GM12891 (cell line): Measurements from ENCODE around the gene FGGY.

Experiments used
- DNase-seq: peaks from one replicate; pipeline ENCODE4 v3.0.0; 2011; ENCODE audit warnings: low spot score; ENCODE audit not compliant: insufficient read length
- FAIRE-seq: peaks from 2 replicates; lab custom pipeline; 2011; peaks lifted over from hg19 to GRCh38; lab: Jason Lieb, UNC
- PAX5 ChIP-seq: IDR thresholded peaks from 2 replicates; pipeline ENCODE4 v1.6.1; 2011; ENCODE audit warnings: low read length, moderate library complexity, mild to moderate bottlenecking; ENCODE audit not compliant: insufficient read depth, severe bottlenecking
- POLR2A ChIP-seq: IDR thresholded peaks from 2 replicates; pipeline ENCODE4 v1.6.1; 2011; ENCODE audit warnings: low read depth, low read length, control low read depth
- POLR2AphosphoS5 ChIP-seq: IDR thresholded peaks from 2 replicates; pipeline ENCODE4 v1.6.1; 2011; ENCODE audit warnings: low read depth, low read length, control low read depth
- POU2F2 ChIP-seq: IDR thresholded peaks from 2 replicates; pipeline ENCODE4 v1.6.1; 2011; ENCODE audit warnings: low read depth, mild to moderate bottlenecking, control low read depth, low read length, moderate library complexity
- SPI1 ChIP-seq: IDR thresholded peaks from 2 replicates; pipeline ENCODE4 v1.6.1; 2011; ENCODE audit warnings: low read depth, low read length, control low read depth
- TAF1 ChIP-seq: IDR thresholded peaks from 2 replicates; pipeline ENCODE4 v1.6.1; 2011; ENCODE audit warnings: low read depth, low read length, control low read depth

The FGGY gene

GRCh38 chr1:59673573-59674450 is 376.9 kb downstream of the FGGY start:
- no peak for DNase-seq
- TF ChIP-seq POLR2AphosphoS5 (no peak), SPI1 (no peak), TAF1 (no peak), POU2F2 (no peak), PAX5 (no peak), POLR2A (no peak)
- no peak for FAIRE-seq

- TF ChIP-seq POLR2A (no peak), POU2F2 (no peak), TAF1 (no peak), PAX5 (no peak), POLR2AphosphoS5 (no peak), SPI1 (no peak)
- FAIRE-seq (no peak), DNase-seq (no peak)
Observed at GRCh38 chr1:59674595-59674994, 377.7 kb downstream of the FGGY start.

DNA sequence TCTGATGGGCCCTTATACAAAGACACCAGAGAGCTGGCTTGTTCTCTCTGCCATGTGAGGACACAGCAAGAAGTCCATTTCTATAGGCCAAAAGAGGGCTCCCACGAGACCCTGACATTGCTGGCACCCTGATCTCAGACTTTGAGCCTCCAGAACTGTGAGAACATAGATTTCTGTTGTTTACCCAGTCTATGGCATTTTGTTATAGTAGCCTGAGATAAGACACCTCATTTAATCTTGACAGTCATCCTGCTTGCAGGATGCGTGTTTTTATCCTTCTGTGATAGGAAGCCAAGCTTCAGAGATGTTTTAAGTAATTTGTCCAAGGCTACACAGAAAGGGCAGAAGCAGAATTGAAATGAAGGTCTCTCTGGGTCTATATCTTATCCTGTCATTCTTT is 379.0 kb downstream of the FGGY start:
- FAIRE-seq, result no peak
- no peak for DNase-seq
- no peak for TF ChIP-seq PAX5
- TF ChIP-seq POU2F2, result no peak
- no peak for TF ChIP-seq SPI1
- no peak for TF ChIP-seq POLR2A
- no peak for TF ChIP-seq POLR2AphosphoS5

DNA sequence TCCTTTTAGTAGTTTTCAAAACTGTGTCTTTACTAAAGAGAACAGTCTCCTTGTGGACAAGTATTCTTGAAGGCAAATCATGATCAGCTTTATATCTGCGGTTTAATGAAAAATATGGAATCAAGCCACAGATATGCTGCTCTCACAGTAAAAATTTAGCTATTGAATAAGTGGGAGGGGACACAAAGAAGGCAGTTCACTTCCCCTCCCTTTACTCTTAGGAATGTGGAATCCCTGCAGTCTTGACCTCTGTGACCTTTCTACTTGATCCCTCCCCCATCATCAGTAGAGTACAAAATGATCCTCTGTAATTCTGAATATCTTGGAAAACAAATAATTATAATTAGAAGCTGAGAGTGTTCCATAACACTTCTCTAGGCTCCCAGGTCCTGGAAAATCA is 381.1 kb downstream of the FGGY start:
- TF ChIP-seq SPI1 (no peak), POLR2A (no peak), POU2F2 (no peak), PAX5 (no peak), TAF1 (no peak), POLR2AphosphoS5 (no peak)
- FAIRE-seq, result no peak

GRCh38 chr1:59678493-59679228 is 381.8 kb downstream of the FGGY start:
- FAIRE-seq, result peak; percentile 9
- TF ChIP-seq POLR2AphosphoS5, result no peak
- TF ChIP-seq TAF1, result no peak
- no peak for TF ChIP-seq POU2F2
- no peak for TF ChIP-seq SPI1
- TF ChIP-seq PAX5, result no peak
- no peak for TF ChIP-seq POLR2A
- DNase-seq, result no peak

More for the DNA sequence above, 381.1 kb downstream of the FGGY start:
- no peak for DNase-seq

DNA sequence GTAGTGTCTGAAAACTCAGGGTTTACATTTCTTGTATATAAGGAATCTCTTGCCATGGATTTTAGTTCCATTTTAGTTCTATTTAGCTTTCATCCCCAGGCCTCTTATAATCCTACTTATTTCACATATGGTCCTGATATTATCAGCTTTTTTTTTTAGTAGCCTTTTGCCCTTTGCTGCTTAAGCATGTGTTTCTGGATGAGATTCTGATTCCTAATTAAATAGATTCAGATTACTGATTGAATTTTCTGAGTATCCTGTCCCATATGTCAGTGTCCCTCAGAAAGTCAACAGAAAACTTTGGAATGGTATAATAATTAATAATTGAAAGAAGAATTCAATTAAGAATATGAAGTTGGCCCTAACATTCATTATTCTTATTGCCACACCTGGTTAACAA is 383.1 kb downstream of the FGGY start:
- TF ChIP-seq PAX5, result no peak
- TF ChIP-seq TAF1, result no peak
- no peak for TF ChIP-seq POU2F2
- no peak for TF ChIP-seq POLR2A
- TF ChIP-seq POLR2AphosphoS5, result no peak
- FAIRE-seq, result no peak
- no peak for DNase-seq

DNA sequence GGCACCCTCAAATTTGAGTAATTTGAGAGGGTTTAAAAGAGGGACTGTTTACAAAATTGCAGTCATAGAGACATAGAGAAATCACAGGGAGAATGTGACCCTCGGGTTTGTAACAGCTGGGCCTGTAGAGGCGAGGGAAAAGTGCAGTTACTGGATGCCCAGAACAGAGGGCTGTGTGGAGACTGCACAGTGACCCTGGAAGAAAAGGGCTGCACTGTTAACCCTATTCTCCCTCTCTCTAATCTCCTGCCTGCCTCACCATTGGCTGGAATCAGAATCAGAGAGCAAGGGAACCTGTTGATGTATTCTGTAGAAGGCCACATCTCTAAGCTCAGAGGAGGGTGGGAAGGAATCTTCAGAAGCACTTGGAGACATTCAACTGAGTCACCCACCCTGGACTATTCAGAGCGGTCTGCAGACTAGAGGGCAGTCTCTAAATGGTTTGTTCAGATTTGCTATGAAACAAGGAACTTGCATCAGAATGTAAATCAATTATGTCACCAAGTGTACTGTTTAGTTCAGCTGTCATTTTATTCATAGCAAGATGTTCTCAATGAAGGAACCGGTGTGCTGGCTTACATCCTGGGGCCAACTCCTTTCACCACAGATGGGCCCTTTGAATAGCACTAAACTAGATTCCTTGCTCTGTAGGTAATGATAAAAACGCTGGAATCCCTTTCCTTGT is 385.6 kb downstream of the FGGY start:
- no peak for TF ChIP-seq TAF1
- no peak for TF ChIP-seq PAX5
- no peak for TF ChIP-seq POU2F2
- TF ChIP-seq POLR2AphosphoS5, result no peak
- no peak for FAIRE-seq
- DNase-seq, result no peak

GRCh38 chr1:59683197-59683596 is 386.3 kb downstream of the FGGY start:
- FAIRE-seq, result no peak
- TF ChIP-seq PAX5 (no peak), SPI1 (no peak)

DNA sequence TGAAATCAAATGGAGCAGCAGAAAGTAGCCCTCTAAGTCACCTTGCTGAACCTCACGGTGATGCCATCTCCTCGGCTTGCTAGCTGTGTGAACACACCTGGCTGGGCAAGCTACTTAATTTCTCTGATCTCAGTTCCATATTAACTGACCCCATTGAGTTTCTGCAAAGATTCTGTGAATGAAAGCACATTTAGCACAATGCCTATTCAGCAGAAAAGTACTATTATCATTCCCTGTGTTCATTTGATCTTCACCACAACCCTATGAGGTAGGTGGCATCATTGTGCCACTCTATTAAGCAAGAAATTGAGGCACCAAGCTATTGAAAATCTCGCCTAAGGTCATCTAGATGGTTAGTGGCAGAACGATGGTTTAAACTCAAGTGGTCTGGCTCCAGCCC is 387.8 kb downstream of the FGGY start:
- TF ChIP-seq TAF1 (no peak), POLR2A (no peak), POU2F2 (no peak), PAX5 (no peak), SPI1 (no peak), POLR2AphosphoS5 (no peak)
- FAIRE-seq, result no peak
- DNase-seq, result no peak

More at GRCh38 chr1:59683197-59683596, 386.3 kb downstream of the FGGY start:
- no peak for DNase-seq
